ENCODE measurements around the gene RNF146.

DNA sequence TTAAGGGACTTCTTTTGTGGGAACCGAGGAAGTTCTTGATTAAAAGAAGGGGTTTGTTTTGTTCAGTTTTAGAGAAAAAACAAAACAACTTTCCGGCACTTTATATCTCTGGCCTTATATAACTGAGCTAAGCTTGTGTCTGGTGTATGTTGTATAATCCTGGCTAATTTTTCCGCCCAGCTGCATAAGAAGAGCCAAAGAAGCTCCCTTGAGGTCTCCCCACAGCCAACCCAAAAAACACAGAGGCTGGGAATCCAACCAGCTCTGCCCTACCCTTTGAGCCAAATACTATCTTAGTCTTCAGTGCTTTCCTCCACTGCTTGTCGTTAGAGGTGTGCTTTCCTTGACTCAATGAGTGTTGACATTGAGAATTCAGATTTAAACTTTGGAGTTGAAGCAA, 45.5 kb upstream of the RNF146 start:
- TF ChIP-seq CTCF (IDR thresholded peaks at IDR 0.05) (no peak), EP300 (IDR thresholded peaks at IDR 0.05) (no peak), POLR2AphosphoS5 (IDR thresholded peaks at IDR 0.05) (no peak)

Measured in sigmoid colon (tissue), 4 donors.